ENCODE results near the gene EXOC3L1.

Gene EXOC3L1

GRCh38 chr16:67145746-67146145 is 44.2 kb downstream of the EXOC3L1 start:
- no peak for DNase-seq

- no peak for DNase-seq
Measured at GRCh38 chr16:67144943-67145342, 45.0 kb downstream of the EXOC3L1 start.

GRCh38 chr16:67142342-67142741 is 47.6 kb downstream of the EXOC3L1 start:
- no peak for DNase-seq

GRCh38 chr16:67141391-67141790 is 48.5 kb downstream of the EXOC3L1 start:
- no peak for DNase-seq

- DNase-seq = no peak
Measured at GRCh38 chr16:67137605-67138004, 52.3 kb downstream of the EXOC3L1 start.

All from NCI-H2107 (cell line).